Ectodermal cell (in vitro differentiated cells): ENCODE results near the gene CCDC12.

Experiments
- H3K27ac ChIP-seq: 2 replicates; pipeline ENCODE4 v1.7.0; 2013; ENCODE audit warnings: mild to moderate bottlenecking, low read depth, low read length; ENCODE audit not compliant: insufficient read depth, poor library complexity, severe bottlenecking
- H3K27me3 ChIP-seq: 2 replicates; pipeline ENCODE4 v1.7.0; 2013; ENCODE audit warnings: mild to moderate bottlenecking, low read length; ENCODE audit not compliant: insufficient read depth, control insufficient read depth, poor library complexity, severe bottlenecking
- H3K36me3 ChIP-seq: one replicate; pipeline ENCODE4 v1.7.0; 2013; ENCODE audit warnings: low read length; ENCODE audit not compliant: control insufficient read depth, insufficient read depth
- H3K4me1 ChIP-seq: one replicate; pipeline ENCODE4 v1.7.0; 2013; ENCODE audit warnings: low read length; ENCODE audit not compliant: control insufficient read depth, insufficient read depth
- H3K4me3 ChIP-seq: 2 replicates; pipeline ENCODE4 v1.7.0; 2013; ENCODE audit warnings: low read depth, low read length, control low read depth; ENCODE audit not compliant: insufficient read depth
- H3K9me3 ChIP-seq: 2 replicates; pipeline ENCODE4 v1.7.0; 2013; ENCODE audit warnings: mild to moderate bottlenecking, low read length, moderate library complexity; ENCODE audit not compliant: control insufficient read depth
- WGBS, 2 experiments: methylation state at CpG; one replicate each; pipeline ENCODE4 v1.1.7; 2013; ENCODE audit warnings: missing lambda C conversion rate in 2 of 2; 5-methylcytosine and 5-hydroxymethylcytosine counted together

CCDC12 gene

DNA sequence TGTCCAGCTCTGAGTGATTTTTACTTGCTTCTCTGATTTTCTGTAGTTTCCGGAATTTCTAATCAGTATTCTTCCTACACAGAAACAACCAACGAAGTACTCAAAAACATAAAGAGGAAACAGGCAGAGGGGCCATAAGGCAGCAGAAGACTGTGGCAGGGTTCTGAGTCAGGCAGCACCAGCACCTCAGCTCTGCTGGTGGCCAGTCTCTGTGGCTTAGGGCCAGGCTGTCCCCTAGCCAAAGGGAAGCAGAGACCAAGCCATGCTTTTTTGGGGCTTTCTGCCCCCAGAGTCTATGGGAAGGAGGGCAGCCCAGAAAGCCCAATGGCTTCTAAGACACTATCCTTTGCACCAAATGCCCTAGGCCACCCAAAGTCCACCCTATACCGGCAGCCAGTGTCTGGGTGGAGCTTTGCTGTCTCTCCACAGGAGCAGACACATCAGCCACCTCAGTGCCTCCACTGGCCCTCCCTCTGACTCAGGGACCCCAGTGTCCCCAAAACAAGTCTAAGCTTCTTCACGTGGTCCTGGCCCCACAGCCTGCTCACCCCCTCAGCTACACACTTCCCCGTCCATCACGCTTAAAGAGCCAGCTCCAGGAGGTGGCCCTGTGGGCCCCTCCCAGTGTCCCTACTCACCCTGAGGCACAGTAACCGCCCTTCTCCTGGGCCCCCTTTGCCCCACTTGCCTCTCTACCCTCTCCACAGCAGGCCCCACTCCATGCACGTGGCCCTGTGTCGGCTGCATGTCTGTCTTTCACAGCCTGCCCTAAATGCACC is 46.2 kb downstream of the CCDC12 start:
- WGBS, 2 experiments: 75 to 81% methylated on average over 9 of the region's 9 CpGs
- no peaks in the 10 kb centered on the region for H3K27me3 ChIP-seq
- H3K9me3 ChIP-seq: no peaks in the 10 kb centered on the region
- no peak overlapping the region for H3K27ac ChIP-seq
- H3K36me3 ChIP-seq: peaks cover under 1% of the 10 kb centered on the region
- H3K4me3 ChIP-seq: no peak overlapping the region
- H3K4me1 ChIP-seq: peaks cover 12% of the 10 kb centered on the region

DNA sequence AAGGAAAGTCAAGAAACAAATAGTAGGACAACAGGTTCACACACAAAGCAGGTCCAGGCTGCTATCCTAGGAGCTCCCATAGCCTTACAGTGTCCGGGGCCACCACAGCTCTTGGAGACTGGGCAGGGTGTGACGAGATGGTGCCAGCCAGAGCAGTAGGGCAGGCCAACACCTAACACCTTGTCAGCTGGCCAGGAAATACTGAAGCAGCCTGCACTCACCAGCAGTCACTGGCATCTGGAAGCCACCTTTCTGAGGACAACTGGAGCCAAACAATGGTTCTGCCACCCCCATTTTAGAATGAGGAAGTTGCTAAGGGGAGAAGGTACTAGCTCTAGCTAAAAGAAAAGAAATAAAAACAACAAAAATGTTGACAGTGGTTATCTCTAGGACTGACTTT is 47.2 kb downstream of the CCDC12 start:
- H3K4me1 ChIP-seq: peaks cover 9% of the 10 kb centered on the region
- H3K36me3 ChIP-seq: peaks cover 7% of the 10 kb centered on the region
- H3K27me3 ChIP-seq: no peaks in the 10 kb centered on the region
- no peak overlapping the region for H3K4me3 ChIP-seq
- WGBS, 2 experiments: 96 to 99% methylated on average over 2 of the region's 2 CpGs
- H3K9me3 ChIP-seq: no peaks in the 10 kb centered on the region
- no peak overlapping the region for H3K27ac ChIP-seq

DNA sequence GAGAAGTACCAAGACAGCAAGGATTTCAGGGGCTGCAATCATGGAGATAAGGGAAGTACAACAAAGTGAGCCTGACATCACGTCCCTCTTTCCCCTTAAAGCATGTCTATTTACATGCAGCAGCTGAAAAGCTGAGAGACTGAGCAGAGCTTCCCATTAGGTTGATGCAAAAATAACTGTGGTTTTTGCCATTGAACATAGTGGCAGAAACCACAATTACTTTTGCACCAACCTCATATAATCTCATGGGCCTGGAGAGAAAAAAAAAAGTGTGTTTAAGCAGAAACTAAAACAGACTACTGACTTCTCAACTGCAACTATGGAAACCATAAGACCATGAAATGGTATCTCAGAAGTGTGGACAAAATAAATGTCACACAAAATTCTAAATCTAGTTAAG is 48.3 kb downstream of the CCDC12 start:
- H3K4me3 ChIP-seq: no peak overlapping the region
- H3K27ac ChIP-seq: no peak overlapping the region
- WGBS, 2 experiments: 88 to 100% methylated on average over 1 of the region's 1 CpG
- H3K36me3 ChIP-seq: peaks cover 10% of the 10 kb centered on the region
- H3K9me3 ChIP-seq: no peaks in the 10 kb centered on the region
- no peaks in the 10 kb centered on the region for H3K27me3 ChIP-seq
- H3K4me1 ChIP-seq: peaks cover 15% of the 10 kb centered on the region

DNA sequence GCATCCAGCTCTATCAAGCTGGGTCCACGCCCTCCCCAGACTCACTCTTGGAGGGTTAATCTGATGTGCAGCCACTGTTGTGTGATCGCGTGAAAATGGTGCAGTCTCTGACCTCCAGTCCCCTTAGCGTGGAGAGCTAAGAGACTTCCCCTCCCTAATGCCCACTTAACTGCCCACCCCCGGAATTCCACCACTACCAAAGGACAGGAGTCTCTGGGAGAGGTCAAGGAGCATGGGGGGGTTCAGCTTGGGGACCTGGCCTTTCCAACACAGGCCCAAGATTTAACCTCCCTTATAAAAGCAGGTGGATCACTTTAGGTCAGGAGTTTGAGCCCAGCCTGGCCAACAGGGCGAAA is 48.8 kb downstream of the CCDC12 start:
- H3K4me1 ChIP-seq: peaks cover 15% of the 10 kb centered on the region
- no peaks in the 10 kb centered on the region for H3K27me3 ChIP-seq
- no peak overlapping the region for H3K4me3 ChIP-seq
- H3K36me3 ChIP-seq: peaks cover 16% of the 10 kb centered on the region
- WGBS, 2 experiments: 98% methylated on average over 6 of the region's 6 CpGs
- H3K27ac ChIP-seq: no peak overlapping the region
- no peaks in the 10 kb centered on the region for H3K9me3 ChIP-seq

DNA sequence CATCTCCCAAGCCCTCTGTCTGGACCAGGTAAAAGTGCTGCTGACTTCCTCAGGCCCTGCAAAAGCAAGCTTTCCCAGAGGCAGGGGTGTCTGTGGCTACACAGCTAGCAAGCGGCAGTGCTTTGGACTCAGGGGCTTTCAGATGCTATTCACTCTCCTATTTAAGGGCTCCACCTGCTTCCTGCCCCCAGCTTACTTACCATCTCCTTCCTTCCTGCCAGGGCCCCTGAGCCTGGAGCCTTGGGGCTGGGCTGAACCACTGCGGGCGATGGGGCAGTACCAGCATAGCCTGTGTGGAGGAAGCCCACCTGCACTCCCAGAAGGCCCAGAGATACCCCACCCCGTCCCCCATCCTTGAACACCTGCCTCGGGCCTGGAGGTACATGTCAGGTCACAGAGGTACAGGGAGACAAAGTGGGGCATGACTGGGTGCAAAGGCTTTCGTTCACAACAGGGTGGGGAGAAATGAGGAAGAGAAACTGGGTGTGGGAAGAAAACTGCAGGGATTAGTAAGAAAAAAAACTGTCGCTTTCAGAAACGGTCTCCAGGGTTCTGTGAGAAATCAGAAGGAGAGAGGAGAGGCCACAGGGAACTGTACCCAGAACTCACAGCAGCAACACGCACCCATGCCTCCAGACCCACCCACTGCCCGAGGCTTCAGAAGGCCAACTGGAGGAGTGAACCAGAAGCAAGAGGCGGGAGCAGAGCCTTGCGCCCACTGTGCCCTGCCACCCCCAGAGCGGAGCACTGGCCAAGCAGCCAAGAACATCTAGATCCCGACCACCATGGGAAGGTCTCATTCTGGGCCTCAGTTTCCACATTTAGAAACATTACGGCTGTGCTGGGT is 49.5 kb downstream of the CCDC12 start:
- H3K4me3 ChIP-seq: no peak overlapping the region
- H3K9me3 ChIP-seq: no peaks in the 10 kb centered on the region
- peaks cover 22% of the 10 kb centered on the region for H3K36me3 ChIP-seq
- 95 to 96% methylated on average over 15 of the region's 15 CpGs for WGBS, 2 experiments
- peaks cover 15% of the 10 kb centered on the region for H3K4me1 ChIP-seq
- H3K27ac ChIP-seq: no peak overlapping the region
- no peaks in the 10 kb centered on the region for H3K27me3 ChIP-seq

DNA sequence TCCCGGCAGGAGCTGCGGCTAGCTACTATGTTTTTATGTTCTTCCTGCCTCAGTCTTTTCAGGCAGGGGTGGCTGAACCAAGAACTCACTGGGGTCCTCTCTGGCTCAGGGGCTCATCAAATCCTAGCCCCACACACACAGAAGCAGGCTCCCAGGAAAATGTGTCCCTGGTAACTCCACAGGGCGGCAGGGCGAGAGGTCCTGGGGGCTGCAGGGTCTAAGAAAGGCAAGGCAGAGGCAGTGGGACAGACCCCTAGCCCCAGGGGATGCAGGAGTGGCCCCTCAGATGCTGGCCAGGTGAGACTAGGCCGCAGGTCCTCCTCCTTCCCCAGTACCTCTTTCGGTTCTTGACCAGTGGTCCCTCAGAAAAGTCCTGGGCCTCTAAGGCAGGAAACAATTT is 50.1 kb downstream of the CCDC12 start:
- Histone ChIP-seq H3K27ac (no peak overlapping the region), H3K27me3 (no peaks in the 10 kb centered on the region), H3K9me3 (no peaks in the 10 kb centered on the region), H3K4me1 (peaks cover 13% of the 10 kb centered on the region), H3K4me3 (no peak overlapping the region), H3K36me3 (peaks cover 28% of the 10 kb centered on the region)
- 92 to 95% methylated on average over 6 of the region's 6 CpGs for WGBS, 2 experiments

DNA sequence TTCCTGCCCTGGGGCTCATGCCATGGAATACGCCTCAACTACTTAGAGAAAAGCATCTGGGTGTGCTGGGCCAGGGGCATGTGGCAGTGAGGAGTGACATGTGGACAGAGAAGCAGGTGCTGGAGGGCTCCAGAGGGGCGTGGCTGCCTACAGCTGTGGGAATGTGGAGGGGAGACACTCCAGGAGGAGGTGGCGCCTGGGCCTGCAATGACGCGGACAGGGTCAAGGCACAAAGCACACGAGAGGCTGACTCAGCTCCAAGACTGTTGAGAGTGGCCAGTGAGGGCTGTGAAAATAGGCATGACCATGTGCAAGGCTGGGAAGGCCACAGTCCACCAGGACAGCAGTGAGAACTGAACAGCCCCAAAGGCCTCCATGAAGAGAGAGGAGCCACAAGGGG is 50.5 kb downstream of the CCDC12 start:
- Histone ChIP-seq H3K27me3 (no peaks in the 10 kb centered on the region), H3K27ac (no peak overlapping the region), H3K4me3 (no peak overlapping the region), H3K4me1 (peaks cover 9% of the 10 kb centered on the region), H3K9me3 (no peaks in the 10 kb centered on the region), H3K36me3 (peaks cover 32% of the 10 kb centered on the region)
- WGBS, 2 experiments: 86 to 90% methylated on average over 6 of the region's 6 CpGs

DNA sequence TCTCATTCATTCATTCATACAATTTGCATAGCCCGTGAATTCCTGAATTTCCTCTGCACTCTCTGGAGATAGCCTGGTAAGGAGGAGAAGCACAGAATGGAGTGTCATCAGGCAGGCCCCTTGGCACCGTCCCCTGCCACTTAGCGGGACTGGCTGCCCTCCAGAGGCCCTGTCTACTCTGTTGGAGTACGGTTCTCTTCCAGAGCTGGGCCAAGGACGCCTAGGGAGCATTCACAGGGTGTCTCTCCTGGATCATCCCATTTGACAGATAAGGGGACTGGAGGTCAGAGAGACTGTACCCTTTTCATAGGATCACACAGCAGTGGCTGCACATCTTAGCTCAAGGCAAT is 51.0 kb downstream of the CCDC12 start:
- Histone ChIP-seq H3K36me3 (peaks cover 37% of the 10 kb centered on the region), H3K4me3 (no peak overlapping the region), H3K9me3 (no peaks in the 10 kb centered on the region), H3K4me1 (peaks cover 6% of the 10 kb centered on the region), H3K27me3 (no peaks in the 10 kb centered on the region), H3K27ac (no peak overlapping the region)
- WGBS, 2 experiments: 91 to 96% methylated on average over 5 of the region's 5 CpGs

DNA sequence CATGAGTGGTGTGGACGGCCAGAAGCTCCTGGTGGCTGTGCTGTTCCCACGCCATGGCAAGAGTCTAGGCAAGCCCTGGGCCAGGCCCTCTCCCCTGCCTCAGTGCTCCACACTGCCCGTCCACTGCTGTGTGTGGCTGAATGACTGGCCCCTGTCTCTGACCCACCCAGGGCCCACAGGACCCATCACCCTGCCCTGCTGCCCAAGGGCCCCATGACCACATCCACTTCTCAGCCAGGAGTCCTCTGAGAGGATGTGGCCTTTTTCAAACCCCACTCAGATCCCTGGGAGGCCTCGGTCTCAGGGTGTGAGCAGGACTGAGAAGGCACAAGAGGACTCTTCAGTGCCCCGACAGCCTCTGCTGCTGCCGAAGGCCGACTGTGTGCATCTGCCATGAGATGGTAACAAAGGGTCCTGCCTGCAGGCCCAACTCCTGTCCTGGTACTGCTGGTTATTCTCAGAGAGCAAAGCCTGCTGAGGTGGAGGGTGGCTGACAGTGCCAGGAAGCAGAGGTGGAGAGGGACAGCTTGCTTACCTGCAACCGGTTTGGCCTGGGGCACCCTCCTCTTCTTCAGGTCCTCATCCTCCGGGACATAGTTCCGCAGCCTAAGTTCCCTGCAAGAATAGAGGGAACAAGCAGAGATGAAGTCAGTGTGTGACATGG is 51.5 kb downstream of the CCDC12 start:
- Histone ChIP-seq H3K9me3 (no peaks in the 10 kb centered on the region), H3K4me3 (no peak overlapping the region), H3K36me3 (peaks cover 41% of the 10 kb centered on the region), H3K27me3 (no peaks in the 10 kb centered on the region), H3K4me1 (peaks cover 6% of the 10 kb centered on the region), H3K27ac (no peak overlapping the region)
- WGBS, 2 experiments: 93 to 94% methylated on average over 10 of the region's 10 CpGs
